ENCODE data around the gene LRTM1. TPM values are rescaled to one million over a fixed set of nuclear protein-coding genes. Genes with fewer than 3 reads are reported as not detected.

LRTM1 gene
- total RNA-seq, 5 donors from 2014 or later (not counting 1 experiment from before 2014, with no cell fraction given): not detected

DNA sequence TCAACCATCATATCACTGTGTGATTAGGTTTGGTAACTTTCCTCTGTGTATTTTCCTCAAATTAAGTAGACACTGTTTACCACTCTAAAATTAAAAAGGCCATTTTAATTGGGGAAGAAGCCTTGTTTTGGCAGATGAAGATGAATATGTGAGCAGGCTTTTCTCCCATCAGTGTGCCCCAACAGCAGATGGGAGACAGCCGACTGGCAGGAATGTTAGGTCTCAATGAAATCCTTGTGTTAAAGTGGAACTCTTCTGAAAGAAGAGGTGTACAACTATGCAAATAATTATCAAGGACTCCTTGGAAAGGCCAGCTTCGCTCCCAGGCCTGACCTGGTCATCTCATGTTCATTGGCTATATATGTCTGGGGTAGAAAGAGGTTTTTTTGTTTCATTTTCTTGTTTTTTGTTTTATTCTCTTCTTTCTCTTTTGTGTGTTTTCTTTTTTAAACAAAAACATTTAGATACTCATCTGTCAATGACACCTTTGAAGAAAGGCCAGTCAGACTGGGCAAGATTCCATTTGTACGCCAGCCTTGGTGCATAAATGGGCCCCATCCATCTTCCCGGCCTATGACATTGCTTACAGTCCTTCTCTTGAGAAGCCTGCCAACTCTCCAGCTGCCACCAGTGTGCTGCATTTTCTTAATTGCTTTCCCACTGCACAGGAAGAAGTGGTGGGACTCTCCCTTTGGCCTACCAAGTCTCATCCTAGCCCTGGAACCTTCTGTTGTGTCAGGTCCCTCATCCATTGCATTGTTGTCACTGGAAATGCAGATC lies 25.8 kb downstream of the LRTM1 start:
- H3K9me3 ChIP-seq: no peaks in the 10 kb centered on the region
- no peaks in the 10 kb centered on the region for H3K4me1 ChIP-seq (ENCODE audit: control insufficient read depth in 1 of 2, extremely low read depth in 1 of 2, insufficient read depth in 2 of 2, low read length in 2 of 2)
- Mint-ChIP-seq H3K27me3 (no peaks in the 10 kb centered on the region), H3K4me3 (no peak overlapping the region), H3K9me3 (peaks cover 0 to 10% (median 3%) of the 10 kb centered on the region in 3 donors), H3K4me1 (no peaks in the 10 kb centered on the region), H3K27ac (no peak overlapping the region), H3K36me3 (no peaks in the 10 kb centered on the region)
- no peaks in the 10 kb centered on the region for H3K27me3 ChIP-seq (replicated peaks in 1 of 2; ENCODE audit: control insufficient read depth in 2 of 2, extremely low read depth in 1 of 2, insufficient read depth in 2 of 2, low read length in 1 of 2)
- POLR2A ChIA-PET: no interaction called here
- 73% methylated on average over 2 of the region's 4 CpGs for WGBS (ENCODE audit: insufficient coverage)
- H3K27ac ChIP-seq (ENCODE audit: low read length): no peak overlapping the region
- CTCF ChIA-PET: no interaction called here
- no peak overlapping the region for H3K4me3 ChIP-seq (ENCODE audit: control insufficient read depth in 1 of 2, extremely low read depth in 1 of 2, low read length in 1 of 2)
- DNase-seq: no peak
- H3K36me3 ChIP-seq (ENCODE audit: control insufficient read depth in 2 of 2, extremely low read depth in 1 of 2, insufficient read depth in 1 of 2, low read length in 1 of 2): no peaks in the 10 kb centered on the region
- no peak for ATAC-seq (replicated peaks in 1 of 4)

DNA sequence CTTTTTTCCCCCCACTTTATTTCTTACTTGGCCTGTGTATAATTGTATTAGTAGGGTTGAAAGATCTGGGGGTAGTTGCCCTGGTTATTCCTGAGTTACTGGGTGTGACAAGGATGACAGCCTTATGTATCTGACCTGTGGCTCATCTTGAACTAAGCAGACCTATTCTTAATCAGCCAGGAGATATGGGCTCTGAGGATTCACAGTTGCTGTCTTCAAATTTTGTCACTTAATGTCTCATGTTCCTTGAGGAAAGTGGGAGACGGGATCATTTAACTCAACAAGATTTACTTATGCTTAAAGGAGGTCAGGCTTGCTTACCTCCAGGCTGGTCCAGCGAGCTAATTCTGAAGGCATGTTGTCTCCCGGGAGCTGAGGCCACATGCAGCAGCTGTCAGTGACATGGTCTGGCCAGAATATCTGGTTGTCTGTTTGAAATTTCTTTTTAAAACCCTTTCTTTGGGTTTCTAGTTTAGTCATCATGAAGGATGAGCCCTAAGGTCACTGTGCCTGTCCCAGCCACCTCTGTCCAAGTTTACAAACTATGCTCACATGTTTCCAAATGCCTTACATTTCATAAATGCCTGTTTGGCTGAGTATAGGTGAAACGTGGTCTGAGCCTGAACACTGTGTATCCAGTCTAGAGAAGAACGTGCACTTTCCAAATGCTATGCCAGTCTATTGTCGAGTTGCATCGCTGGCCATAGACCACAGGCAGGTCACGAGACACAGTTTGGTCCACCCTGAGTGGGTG lies 26.8 kb downstream of the LRTM1 start:
- H3K27ac ChIP-seq (ENCODE audit: low read length): no peak overlapping the region
- ChIA-PET POLR2A (no interaction called here), CTCF (no interaction called here)
- H3K4me3 ChIP-seq (ENCODE audit: control insufficient read depth in 1 of 2, extremely low read depth in 1 of 2, low read length in 1 of 2): no peak overlapping the region
- H3K36me3 Mint-ChIP-seq: no peaks in the 10 kb centered on the region
- no peak for ATAC-seq (replicated peaks in 1 of 4)
- WGBS (ENCODE audit: insufficient coverage): 70% methylated on average over 2 of the region's 8 CpGs
- no peaks in the 10 kb centered on the region for H3K4me1 ChIP-seq (ENCODE audit: control insufficient read depth in 1 of 2, extremely low read depth in 1 of 2, insufficient read depth in 2 of 2, low read length in 2 of 2)
- H3K9me3 Mint-ChIP-seq: peaks cover 0 to 10% (median 4%) of the 10 kb centered on the region in 3 donors
- no peak for DNase-seq
- no peaks in the 10 kb centered on the region for H3K4me1 Mint-ChIP-seq
- H3K27me3 Mint-ChIP-seq: no peaks in the 10 kb centered on the region
- H3K36me3 ChIP-seq (ENCODE audit: control insufficient read depth in 2 of 2, extremely low read depth in 1 of 2, insufficient read depth in 1 of 2, low read length in 1 of 2): no peaks in the 10 kb centered on the region
- H3K9me3 ChIP-seq: no peaks in the 10 kb centered on the region
- H3K27ac Mint-ChIP-seq: no peak overlapping the region
- H3K4me3 Mint-ChIP-seq: no peak overlapping the region
- H3K27me3 ChIP-seq (replicated peaks in 1 of 2; ENCODE audit: control insufficient read depth in 2 of 2, extremely low read depth in 1 of 2, insufficient read depth in 2 of 2, low read length in 1 of 2): no peaks in the 10 kb centered on the region

DNA sequence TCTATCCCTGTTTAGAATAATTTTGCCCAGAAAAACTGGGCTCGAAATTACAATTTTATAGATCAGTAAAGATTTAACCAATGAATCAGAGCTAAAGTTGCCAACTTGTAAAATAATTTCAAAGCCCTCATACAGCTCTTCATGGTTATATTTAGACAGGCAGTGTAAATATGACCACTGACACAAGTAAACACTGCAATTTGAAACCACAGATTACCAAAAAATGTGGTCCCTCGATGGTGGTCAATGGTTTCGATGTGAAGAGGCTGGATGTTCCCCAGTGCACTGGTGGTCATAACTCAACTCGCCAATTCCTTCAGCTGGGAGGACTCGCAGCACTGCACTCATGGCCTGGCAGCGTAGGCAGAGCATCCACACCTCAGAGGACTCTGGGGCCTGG lies 28.6 kb downstream of the LRTM1 start:
- Mint-ChIP-seq H3K27ac (no peak overlapping the region), H3K9me3 (peaks cover 0 to 10% (median 6%) of the 10 kb centered on the region in 3 donors), H3K27me3 (no peaks in the 10 kb centered on the region), H3K4me1 (no peaks in the 10 kb centered on the region), H3K36me3 (no peaks in the 10 kb centered on the region), H3K4me3 (no peak overlapping the region)
- no peaks in the 10 kb centered on the region for H3K27me3 ChIP-seq (replicated peaks in 1 of 2; ENCODE audit: control insufficient read depth in 2 of 2, extremely low read depth in 1 of 2, insufficient read depth in 2 of 2, low read length in 1 of 2)
- 64% methylated on average over 5 of the region's 6 CpGs for WGBS (ENCODE audit: insufficient coverage)
- ATAC-seq (replicated peaks in 1 of 4) (no peak), DNase-seq (no peak)
- no peak overlapping the region for H3K4me3 ChIP-seq (ENCODE audit: control insufficient read depth in 1 of 2, extremely low read depth in 1 of 2, low read length in 1 of 2)
- ChIA-PET CTCF (interaction anchor here in 1 of 2 donors (0.6 kb wide), 1 partner anchor 70 kb away, joined by 7 read pairs; no protein-coding TSS in a partner anchor), POLR2A (no interaction called here)
- no peaks in the 10 kb centered on the region for H3K36me3 ChIP-seq (ENCODE audit: control insufficient read depth in 2 of 2, extremely low read depth in 1 of 2, insufficient read depth in 1 of 2, low read length in 1 of 2)
- H3K4me1 ChIP-seq (ENCODE audit: control insufficient read depth in 1 of 2, extremely low read depth in 1 of 2, insufficient read depth in 2 of 2, low read length in 2 of 2): no peaks in the 10 kb centered on the region
- H3K27ac ChIP-seq (ENCODE audit: low read length): no peak overlapping the region
- H3K9me3 ChIP-seq: no peaks in the 10 kb centered on the region

DNA sequence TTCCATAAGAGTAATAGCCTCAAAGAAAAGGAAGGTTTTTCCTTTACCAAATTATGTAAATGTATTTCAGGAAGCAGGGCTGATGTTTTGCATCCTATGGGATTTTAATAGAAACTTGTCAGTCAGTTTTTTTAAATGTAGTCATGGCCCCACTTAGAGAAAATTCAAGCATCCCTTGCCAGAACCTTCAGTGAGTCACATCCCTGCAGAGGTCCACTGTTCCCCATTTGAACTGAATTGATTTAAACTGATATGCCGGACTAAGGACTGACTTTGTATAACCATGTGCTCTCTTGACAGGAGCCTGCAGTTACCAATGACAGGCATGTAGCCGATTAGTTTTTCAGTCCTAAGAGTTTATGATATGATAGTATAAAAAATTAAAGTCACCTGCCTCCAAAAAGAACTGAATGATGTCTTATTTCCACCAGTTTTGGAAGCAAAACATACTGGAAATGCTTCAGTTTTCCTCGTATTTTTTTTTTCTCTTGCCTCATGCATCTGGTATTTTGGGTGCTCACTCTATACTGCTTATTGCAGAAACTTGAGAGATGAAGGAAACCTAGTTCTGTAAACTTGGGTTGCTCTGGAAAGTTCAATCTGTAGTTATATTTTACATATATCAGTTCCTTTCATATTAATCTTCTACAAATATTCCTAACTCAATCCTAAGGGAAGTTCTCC lies 30.7 kb downstream of the LRTM1 start:
- Mint-ChIP-seq H3K27me3 (no peaks in the 10 kb centered on the region), H3K9me3 (peaks cover 0 to 6% (median 0%) of the 10 kb centered on the region in 3 donors), H3K36me3 (no peaks in the 10 kb centered on the region), H3K4me3 (no peak overlapping the region), H3K27ac (no peak overlapping the region), H3K4me1 (no peaks in the 10 kb centered on the region)
- no peaks in the 10 kb centered on the region for H3K27me3 ChIP-seq (replicated peaks in 1 of 2; ENCODE audit: control insufficient read depth in 2 of 2, extremely low read depth in 1 of 2, insufficient read depth in 2 of 2, low read length in 1 of 2)
- H3K36me3 ChIP-seq (ENCODE audit: control insufficient read depth in 2 of 2, extremely low read depth in 1 of 2, insufficient read depth in 1 of 2, low read length in 1 of 2): no peaks in the 10 kb centered on the region
- WGBS (ENCODE audit: insufficient coverage): 78% methylated on average over 1 of the region's 3 CpGs
- no peak overlapping the region for H3K27ac ChIP-seq (ENCODE audit: low read length)
- no peak overlapping the region for H3K4me3 ChIP-seq (ENCODE audit: control insufficient read depth in 1 of 2, extremely low read depth in 1 of 2, low read length in 1 of 2)
- no peaks in the 10 kb centered on the region for H3K4me1 ChIP-seq (ENCODE audit: control insufficient read depth in 1 of 2, extremely low read depth in 1 of 2, insufficient read depth in 2 of 2, low read length in 2 of 2)
- CTCF ChIA-PET: interaction anchor here in 1 of 2 donors (0.6 kb wide), 1 partner anchor 284 kb away, joined by 3 read pairs; no protein-coding TSS in a partner anchor
- DNase-seq: no peak
- POLR2A ChIA-PET: no interaction called here
- no peaks in the 10 kb centered on the region for H3K9me3 ChIP-seq
- no peak for ATAC-seq (replicated peaks in 1 of 4)

DNA sequence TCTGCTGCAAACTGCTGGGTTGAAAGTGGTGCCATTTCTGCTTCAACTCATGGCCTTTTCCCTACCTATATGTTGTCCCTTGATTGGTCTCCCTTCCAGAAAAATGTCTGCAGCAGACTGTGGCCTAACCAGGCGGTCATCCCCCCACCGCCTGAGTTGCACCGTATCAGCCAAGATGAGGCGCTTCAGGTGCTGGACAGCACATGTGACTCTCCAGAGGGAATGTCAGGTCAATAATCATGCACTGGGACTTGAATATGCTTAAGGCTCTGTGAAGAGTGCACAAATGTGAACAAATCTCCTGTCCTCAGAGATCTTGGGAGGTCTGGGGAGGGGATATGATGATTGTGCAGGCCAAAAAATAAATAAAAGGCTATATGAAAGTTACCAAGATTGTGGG lies 32.2 kb downstream of the LRTM1 start:
- no peak for DNase-seq
- H3K27ac Mint-ChIP-seq: no peak overlapping the region

DNA sequence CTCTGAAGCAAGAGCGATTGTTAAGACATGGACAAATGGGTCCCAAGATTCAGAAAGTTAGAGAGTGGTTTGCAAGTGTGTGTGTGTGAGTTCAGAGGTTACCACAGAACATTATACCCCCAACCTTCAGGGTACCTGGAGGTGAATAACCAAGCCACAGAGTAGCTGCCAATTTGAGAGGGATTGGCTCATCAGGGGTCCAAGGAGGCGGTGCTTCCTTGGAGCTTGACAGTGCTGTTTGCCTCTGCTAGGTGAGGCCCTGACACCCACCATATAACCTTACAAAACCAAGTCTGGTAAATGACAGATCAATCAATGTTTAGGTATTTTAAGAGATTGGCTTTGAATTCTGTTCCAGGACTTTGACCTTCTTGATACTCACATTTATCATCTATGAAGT lies 35.7 kb downstream of the LRTM1 start:
- Mint-ChIP-seq H3K27ac (no peak overlapping the region), H3K27me3 (no peaks in the 10 kb centered on the region), H3K9me3 (peaks cover 0 to 12% (median 6%) of the 10 kb centered on the region in 3 donors), H3K4me3 (no peak overlapping the region), H3K4me1 (no peaks in the 10 kb centered on the region), H3K36me3 (no peaks in the 10 kb centered on the region)
- CTCF ChIA-PET: no interaction called here
- H3K9me3 ChIP-seq: no peaks in the 10 kb centered on the region
- H3K4me3 ChIP-seq (ENCODE audit: control insufficient read depth in 1 of 2, extremely low read depth in 1 of 2, low read length in 1 of 2): no peak overlapping the region
- WGBS (ENCODE audit: insufficient coverage): no CpG with 5 or more reads among the region's 2 CpGs
- DNase-seq (no peak), ATAC-seq (replicated peaks in 1 of 4) (no peak)
- H3K27ac ChIP-seq (ENCODE audit: low read length): no peak overlapping the region
- no peaks in the 10 kb centered on the region for H3K36me3 ChIP-seq (ENCODE audit: control insufficient read depth in 2 of 2, extremely low read depth in 1 of 2, insufficient read depth in 1 of 2, low read length in 1 of 2)
- POLR2A ChIA-PET: no interaction called here
- H3K27me3 ChIP-seq (replicated peaks in 1 of 2; ENCODE audit: control insufficient read depth in 2 of 2, extremely low read depth in 1 of 2, insufficient read depth in 2 of 2, low read length in 1 of 2): no peaks in the 10 kb centered on the region
- H3K4me1 ChIP-seq (ENCODE audit: control insufficient read depth in 1 of 2, extremely low read depth in 1 of 2, insufficient read depth in 2 of 2, low read length in 2 of 2): no peaks in the 10 kb centered on the region

More for the DNA sequence above, 32.2 kb downstream of the LRTM1 start:
- H3K4me3 Mint-ChIP-seq: no peak overlapping the region
- H3K27me3 Mint-ChIP-seq: no peaks in the 10 kb centered on the region
- Histone ChIP-seq H3K27ac (ENCODE audit: low read length) (no peak overlapping the region), H3K4me3 (ENCODE audit: control insufficient read depth in 1 of 2, extremely low read depth in 1 of 2, low read length in 1 of 2) (no peak overlapping the region), H3K27me3 (replicated peaks in 1 of 2; ENCODE audit: control insufficient read depth in 2 of 2, extremely low read depth in 1 of 2, insufficient read depth in 2 of 2, low read length in 1 of 2) (no peaks in the 10 kb centered on the region), H3K4me1 (ENCODE audit: control insufficient read depth in 1 of 2, extremely low read depth in 1 of 2, insufficient read depth in 2 of 2, low read length in 2 of 2) (no peaks in the 10 kb centered on the region), H3K36me3 (ENCODE audit: control insufficient read depth in 2 of 2, extremely low read depth in 1 of 2, insufficient read depth in 1 of 2, low read length in 1 of 2) (no peaks in the 10 kb centered on the region), H3K9me3 (no peaks in the 10 kb centered on the region)
- ChIA-PET CTCF (no interaction called here), POLR2A (no interaction called here)
- 100% methylated on average over 1 of the region's 4 CpGs for WGBS (ENCODE audit: insufficient coverage)
- H3K36me3 Mint-ChIP-seq: no peaks in the 10 kb centered on the region
- ATAC-seq (replicated peaks in 1 of 4): no peak
- no peaks in the 10 kb centered on the region for H3K4me1 Mint-ChIP-seq
- H3K9me3 Mint-ChIP-seq: peaks cover 0 to 6% (median 0%) of the 10 kb centered on the region in 3 donors

Data from T-cell (primary cell).